SKM-1 treated with dmso at 0.1 percent for 144 hours (cell line): Measurements from ENCODE around the gene PRTFDC1.

Source experiments
- DNase-seq: peaks from one replicate; lab custom pipeline; 2025; ENCODE audit not compliant: unreplicated experiment; lab: John Stamatoyannopoulos, UW

Gene PRTFDC1

GRCh38 chr10:24908793-24909423 lies 43.5 kb downstream of the PRTFDC1 start:
- no peak for DNase-seq

GRCh38 chr10:24907956-24908355 lies 44.5 kb downstream of the PRTFDC1 start:
- DNase-seq, result no peak

GRCh38 chr10:24906372-24906771 lies 46.0 kb downstream of the PRTFDC1 start:
- DNase-seq, result no peak

GRCh38 chr10:24904824-24905223 lies 47.6 kb downstream of the PRTFDC1 start:
- no peak for DNase-seq

GRCh38 chr10:24902400-24902728 lies 50.0 kb downstream of the PRTFDC1 start:
- DNase-seq, result no peak

GRCh38 chr10:24901686-24902399 lies 50.6 kb downstream of the PRTFDC1 start:
- no peak for DNase-seq

GRCh38 chr10:24900888-24901685 lies 51.3 kb downstream of the PRTFDC1 start:
- DNase-seq, result no peak

- DNase-seq, result no peak
These were observed 52.8 kb downstream of the PRTFDC1 start for GRCh38 chr10:24899571-24899970.

- DNase-seq, result no peak
These were observed 53.9 kb downstream of the PRTFDC1 start for GRCh38 chr10:24898501-24898900.

GRCh38 chr10:24897326-24897926 lies 55.0 kb downstream of the PRTFDC1 start:
- no peak for DNase-seq

GRCh38 chr10:24894728-24895127 lies 57.7 kb downstream of the PRTFDC1 start:
- DNase-seq, result no peak

GRCh38 chr10:24894309-24894708 lies 58.1 kb downstream of the PRTFDC1 start:
- no peak for DNase-seq

- no peak for DNase-seq
These were observed 59.3 kb downstream of the PRTFDC1 start for GRCh38 chr10:24893127-24893526.

- no peak for DNase-seq
These were observed 60.6 kb downstream of the PRTFDC1 start for GRCh38 chr10:24891823-24892222.

GRCh38 chr10:24889639-24890038 lies 62.8 kb downstream of the PRTFDC1 start:
- no peak for DNase-seq

- no peak for DNase-seq
These were observed 64.6 kb downstream of the PRTFDC1 start for GRCh38 chr10:24887855-24888231.

GRCh38 chr10:24886290-24886680 lies 66.1 kb downstream of the PRTFDC1 start:
- no peak for DNase-seq

- DNase-seq, result no peak
These were observed 66.7 kb downstream of the PRTFDC1 start for GRCh38 chr10:24885551-24886289.

- no peak for DNase-seq
These were observed 67.6 kb downstream of the PRTFDC1 start for GRCh38 chr10:24884793-24885192.

GRCh38 chr10:24884316-24884715 lies 68.1 kb downstream of the PRTFDC1 start:
- DNase-seq, result no peak

- DNase-seq, result no peak
These were observed 69.2 kb downstream of the PRTFDC1 start for GRCh38 chr10:24883176-24883575.
